ENCODE data around the gene MIDN.

Gene MIDN

GRCh38 chr19:1283917-1284292 lies 35.5 kb downstream of the MIDN start:
- no peak for DNase-seq

- DNase-seq: no peak
Observed at GRCh38 chr19:1284293-1284978, 36.1 kb downstream of the MIDN start.

- no peak for DNase-seq
Observed at GRCh38 chr19:1284979-1285736, 36.8 kb downstream of the MIDN start.

- no peak for DNase-seq
Observed at GRCh38 chr19:1285737-1286360, 37.5 kb downstream of the MIDN start, which contains the start of gene EFNA2. Gene EFNA2, plus strand, starts transcription at chr19:1285873. Its CDS starts 296 bp downstream, at chr19:1286169.

GRCh38 chr19:1286487-1287353 lies 38.3 kb downstream of the MIDN start:
- no peak for DNase-seq

GRCh38 chr19:1287354-1288225 lies 39.2 kb downstream of the MIDN start:
- no peak for DNase-seq

- no peak for DNase-seq
Observed at GRCh38 chr19:1288226-1288612, 39.8 kb downstream of the MIDN start.

- no peak for DNase-seq
Observed at GRCh38 chr19:1288833-1289685, 40.7 kb downstream of the MIDN start.

- no peak for DNase-seq
Observed at GRCh38 chr19:1289686-1290025, 41.3 kb downstream of the MIDN start.

GRCh38 chr19:1290196-1290702 lies 41.9 kb downstream of the MIDN start:
- no peak for DNase-seq

- DNase-seq: no peak
Observed at GRCh38 chr19:1290703-1291651, 42.6 kb downstream of the MIDN start.

GRCh38 chr19:1291761-1292418 lies 43.5 kb downstream of the MIDN start:
- no peak for DNase-seq

- DNase-seq: no peak
Observed at GRCh38 chr19:1292419-1293151, 44.2 kb downstream of the MIDN start.

GRCh38 chr19:1293782-1294604 lies 45.6 kb downstream of the MIDN start:
- no peak for DNase-seq

GRCh38 chr19:1294688-1295087 lies 46.3 kb downstream of the MIDN start:
- DNase-seq: no peak

GRCh38 chr19:1295169-1296012 lies 47.0 kb downstream of the MIDN start:
- DNase-seq: peak; percentile 76

Measured in activated CD8-positive, alpha-beta memory T cell treated with anti-CD3 and anti-CD28 coated beads for 24 hours (primary cell).